ENCODE measurements around the gene OVOL2.

OVOL2 gene

DNA sequence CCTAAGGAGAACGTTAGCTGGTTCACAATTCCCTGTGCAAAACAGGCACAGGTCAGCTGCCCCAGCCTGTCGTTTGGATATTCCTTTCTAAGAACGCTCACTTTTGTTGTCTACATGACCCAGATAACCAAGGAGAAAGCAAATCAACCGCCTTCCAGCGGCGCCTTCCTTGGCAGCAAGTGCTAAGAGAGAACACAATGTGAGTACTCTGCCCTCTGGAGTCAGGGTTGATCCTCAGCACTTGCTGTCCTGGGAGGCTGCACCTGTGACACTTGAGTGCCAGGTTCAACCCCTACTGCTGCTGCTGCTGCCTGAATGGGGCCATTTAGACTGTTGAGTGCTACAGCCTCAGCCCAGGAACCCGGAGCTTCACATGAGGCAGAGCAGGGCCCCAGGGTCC, 36.8 kb downstream of the OVOL2 start:
- ChIA-PET POLR2A (interaction anchor here (0.6 kb wide), 1 partner anchor 461 kb away, joined by 4 read pairs; no protein-coding TSS in a partner anchor), CTCF (no interaction called here)
- H3K4me3 ChIP-seq (ENCODE audit: low read depth, low read length), result no peak overlapping the region
- DNase-seq (ENCODE audit: low read depth, low spot score), result no peak
- TF ChIP-seq CTCF (IDR thresholded peaks at IDR 0.05; ENCODE audit: insufficient read depth, low read length, missing control alignments), result no peak

DNA sequence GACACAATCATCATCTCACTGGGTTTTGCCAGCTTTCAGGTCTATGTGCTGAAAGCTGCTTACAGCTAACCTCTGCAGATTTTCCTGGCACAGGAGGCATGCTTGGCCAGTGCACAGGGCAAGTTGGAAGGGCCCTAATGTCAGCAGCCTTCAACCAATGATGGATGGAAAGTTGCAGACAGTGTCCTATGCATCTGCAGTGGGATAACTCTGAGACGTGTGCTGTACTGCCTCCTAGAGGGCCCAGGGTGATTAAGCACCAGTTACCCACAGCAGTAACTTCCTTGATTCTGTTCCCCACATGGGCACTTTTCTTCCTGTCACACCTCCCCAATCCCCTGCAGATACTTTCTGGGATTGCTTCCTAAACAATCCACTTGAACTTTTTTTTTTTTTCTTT, 38.6 kb downstream of the OVOL2 start:
- CTCF ChIA-PET, result no interaction called here

DNA sequence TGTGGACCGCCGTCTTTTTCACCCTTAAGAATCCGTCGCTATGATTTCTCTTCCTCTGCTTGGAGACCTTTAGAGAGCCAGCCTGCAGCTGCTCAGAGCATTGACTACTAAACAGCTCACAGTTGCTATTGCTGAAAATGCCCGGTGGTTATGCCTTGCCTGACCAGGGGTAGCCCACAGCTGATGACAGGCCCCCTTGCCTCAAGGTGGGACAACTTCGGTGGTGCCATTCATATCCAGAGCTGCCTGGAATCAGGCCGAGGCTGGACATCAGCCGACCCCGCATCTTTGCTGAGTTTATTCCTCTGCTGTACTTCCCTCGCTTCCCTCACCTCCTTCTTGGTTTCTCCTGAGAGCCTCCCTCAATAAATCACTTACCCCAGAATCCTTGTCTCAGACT, 39.6 kb downstream of the OVOL2 start:
- H3K4me3 ChIP-seq (ENCODE audit: low read depth, low read length), result no peak overlapping the region
- no peak for DNase-seq (ENCODE audit: low read depth, low spot score)
- CTCF ChIA-PET, result interaction anchor here (1.1 to 1.8 kb wide), 2 partner anchors 11 to 513 kb away, joined by 4 to 7 read pairs; no protein-coding TSS in a partner anchor
- no peak for TF ChIP-seq CTCF (IDR thresholded peaks at IDR 0.05; ENCODE audit: insufficient read depth, low read length, missing control alignments)
- POLR2A ChIA-PET, result no interaction called here

More for the DNA sequence above, 38.6 kb downstream of the OVOL2 start:
- no peak for DNase-seq (ENCODE audit: low read depth, low spot score)
- peak; percentile 20 for TF ChIP-seq CTCF (IDR thresholded peaks at IDR 0.05; ENCODE audit: insufficient read depth, low read length, missing control alignments)
- POLR2A ChIA-PET, result no interaction called here
- H3K4me3 ChIP-seq (ENCODE audit: low read depth, low read length), result no peak overlapping the region

- ChIA-PET CTCF (interaction anchor here (1.8 kb wide), 1 partner anchor 512 kb away, joined by 7 read pairs; no protein-coding TSS in a partner anchor), POLR2A (no interaction called here)
- no peak overlapping the region for H3K4me3 ChIP-seq (ENCODE audit: low read depth, low read length)
- no peak for DNase-seq (ENCODE audit: low read depth, low spot score)
- no peak for TF ChIP-seq CTCF (IDR thresholded peaks at IDR 0.05; ENCODE audit: insufficient read depth, low read length, missing control alignments)
Observed at GRCh38 chr20:18016772-18017171, 40.9 kb downstream of the OVOL2 start.

- no peak for DNase-seq (ENCODE audit: low read depth, low spot score)
- no peak for TF ChIP-seq CTCF (IDR thresholded peaks at IDR 0.05; ENCODE audit: insufficient read depth, low read length, missing control alignments)
- POLR2A ChIA-PET, result no interaction called here
- CTCF ChIA-PET, result interaction anchor here (1.7 kb wide), 1 partner anchor 18 kb away, joined by 4 read pairs; no protein-coding TSS in a partner anchor
- H3K4me3 ChIP-seq (ENCODE audit: low read depth, low read length), result no peak overlapping the region
Observed at GRCh38 chr20:18014411-18014810, 43.3 kb downstream of the OVOL2 start.

DNA sequence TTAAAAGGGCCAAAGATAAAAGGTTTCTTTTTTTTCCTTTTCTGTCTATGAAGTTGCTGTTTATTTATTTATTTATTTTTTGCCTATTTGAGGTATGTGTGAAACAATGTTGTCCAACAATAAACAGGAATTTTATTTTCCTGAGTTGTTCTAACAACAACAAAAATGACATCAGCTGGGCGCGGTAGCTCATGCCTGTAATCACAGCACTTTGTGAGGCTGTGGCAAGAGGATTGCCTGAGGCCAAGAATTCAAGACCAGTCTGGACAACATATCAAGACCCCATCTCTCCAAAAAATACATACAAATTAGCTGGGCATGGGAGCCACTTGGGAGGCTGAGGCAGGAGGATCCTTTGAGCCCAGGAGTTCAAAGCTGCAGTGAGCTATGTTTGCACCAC, 44.8 kb downstream of the OVOL2 start:
- ChIA-PET CTCF (no interaction called here), POLR2A (no interaction called here)
- no peak overlapping the region for H3K4me3 ChIP-seq (ENCODE audit: low read depth, low read length)
- TF ChIP-seq CTCF (IDR thresholded peaks at IDR 0.05; ENCODE audit: insufficient read depth, low read length, missing control alignments), result no peak
- DNase-seq (ENCODE audit: low read depth, low spot score), result no peak
